NCI-H1092 treated with DMSO at 0.1 percent for 48 hours (cell line): ENCODE measurements around the gene BIRC2.

ENCODE experiments used
- DNase-seq: peaks from one replicate; lab custom pipeline; 2025; lab: John Stamatoyannopoulos, UW

BIRC2 gene

DNA sequence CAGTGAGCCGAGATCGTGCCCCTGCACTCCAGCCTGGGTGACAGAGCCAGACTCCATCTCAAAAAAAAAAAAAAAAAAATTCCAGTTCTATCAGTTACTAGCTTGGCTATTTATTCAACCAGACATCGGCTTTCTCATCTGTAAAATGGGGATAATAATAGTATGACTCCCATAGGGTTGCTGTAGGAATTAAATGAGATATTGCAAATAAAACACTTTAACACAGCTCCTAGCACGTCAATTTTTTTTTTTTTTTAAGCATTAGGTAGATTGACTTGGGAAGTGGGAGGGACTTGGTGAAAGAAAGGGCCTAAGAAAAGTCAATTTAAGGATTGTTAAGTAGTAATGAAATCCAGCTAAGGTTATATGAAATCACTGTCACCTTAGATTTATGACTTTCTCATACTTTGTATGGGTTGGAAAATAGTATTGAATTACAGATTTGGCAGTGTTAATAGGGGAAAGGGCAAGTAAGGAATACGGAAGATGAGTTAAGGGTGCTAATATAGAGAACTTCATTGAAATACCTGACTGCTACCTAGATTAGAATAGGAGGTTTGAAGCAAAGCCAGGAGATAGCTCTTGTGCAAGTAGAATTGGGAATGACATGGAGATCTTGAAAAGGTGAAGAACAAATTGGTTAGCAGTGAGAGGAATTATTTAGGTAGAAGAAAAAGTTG, 28.8 kb downstream of the BIRC2 start:
- no peak for DNase-seq

DNA sequence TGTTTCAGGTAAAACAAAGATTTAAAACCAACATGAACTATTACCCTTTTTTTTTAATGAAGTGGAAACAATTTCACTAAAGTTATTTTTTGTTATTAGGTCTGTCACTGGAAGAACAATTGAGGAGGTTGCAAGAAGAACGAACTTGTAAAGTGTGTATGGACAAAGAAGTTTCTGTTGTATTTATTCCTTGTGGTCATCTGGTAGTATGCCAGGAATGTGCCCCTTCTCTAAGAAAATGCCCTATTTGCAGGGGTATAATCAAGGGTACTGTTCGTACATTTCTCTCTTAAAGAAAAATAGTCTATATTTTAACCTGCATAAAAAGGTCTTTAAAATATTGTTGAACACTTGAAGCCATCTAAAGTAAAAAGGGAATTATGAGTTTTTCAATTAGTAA, 30.9 kb downstream of the BIRC2 start:
- no peak for DNase-seq

DNA sequence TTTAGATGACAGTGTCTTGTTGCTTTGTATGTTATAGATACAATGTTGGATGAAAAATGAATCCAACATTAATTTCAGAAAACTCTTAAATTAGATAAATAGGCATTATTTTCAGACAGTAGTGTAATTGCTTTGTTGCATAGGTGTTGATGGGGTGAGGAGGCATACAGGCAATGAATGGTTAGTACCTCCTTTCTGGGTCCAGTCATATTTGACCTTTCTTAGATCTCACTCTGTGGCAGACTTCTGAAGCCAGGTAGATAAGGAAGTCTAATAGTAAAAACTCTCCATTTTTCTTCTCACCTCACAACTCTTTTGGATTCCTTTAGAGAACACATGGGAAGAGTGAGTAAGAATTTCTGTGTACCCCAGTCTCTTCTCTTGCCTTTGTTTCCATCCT, 31.8 kb downstream of the BIRC2 start:
- no peak for DNase-seq

DNA sequence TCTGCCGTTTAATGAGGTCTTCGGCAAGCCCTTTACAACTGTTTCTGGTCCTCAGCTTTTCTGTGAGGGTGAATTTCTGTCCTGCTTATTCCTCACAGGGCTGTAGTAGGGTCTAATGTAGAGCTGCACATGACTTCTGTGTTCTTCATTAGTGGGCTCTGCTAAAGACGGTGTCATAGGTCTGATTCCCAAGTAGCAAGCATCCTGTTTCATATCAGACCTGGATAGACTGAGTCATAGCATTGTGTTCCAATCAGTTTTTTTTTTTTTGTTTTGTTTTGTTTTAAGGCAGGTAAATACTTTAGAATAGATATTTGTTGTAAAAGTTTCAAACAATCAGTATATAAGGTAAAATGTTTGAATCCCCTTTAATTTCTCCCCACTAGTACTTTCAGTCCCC, 35.4 kb downstream of the BIRC2 start:
- DNase-seq: no peak

DNA sequence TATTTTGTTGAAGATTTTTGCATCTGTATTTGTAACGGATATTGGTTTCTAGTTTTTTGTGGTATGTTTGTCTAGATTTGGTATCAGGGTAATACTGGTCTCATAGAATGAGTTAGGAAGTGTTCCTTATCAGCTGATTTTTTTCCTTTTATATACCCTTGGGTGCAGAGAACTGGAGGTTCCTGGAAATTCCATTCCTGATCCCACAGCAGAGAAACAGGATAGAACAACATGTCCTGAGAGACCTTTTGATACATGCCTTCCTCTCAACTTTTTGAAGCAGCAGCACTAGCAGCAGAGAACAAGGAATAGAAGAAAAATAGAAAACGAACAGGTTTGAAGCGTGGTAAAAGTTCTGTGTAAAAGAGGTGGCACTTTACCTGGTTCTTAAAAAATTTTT, 36.8 kb downstream of the BIRC2 start:
- DNase-seq: no peak

DNA sequence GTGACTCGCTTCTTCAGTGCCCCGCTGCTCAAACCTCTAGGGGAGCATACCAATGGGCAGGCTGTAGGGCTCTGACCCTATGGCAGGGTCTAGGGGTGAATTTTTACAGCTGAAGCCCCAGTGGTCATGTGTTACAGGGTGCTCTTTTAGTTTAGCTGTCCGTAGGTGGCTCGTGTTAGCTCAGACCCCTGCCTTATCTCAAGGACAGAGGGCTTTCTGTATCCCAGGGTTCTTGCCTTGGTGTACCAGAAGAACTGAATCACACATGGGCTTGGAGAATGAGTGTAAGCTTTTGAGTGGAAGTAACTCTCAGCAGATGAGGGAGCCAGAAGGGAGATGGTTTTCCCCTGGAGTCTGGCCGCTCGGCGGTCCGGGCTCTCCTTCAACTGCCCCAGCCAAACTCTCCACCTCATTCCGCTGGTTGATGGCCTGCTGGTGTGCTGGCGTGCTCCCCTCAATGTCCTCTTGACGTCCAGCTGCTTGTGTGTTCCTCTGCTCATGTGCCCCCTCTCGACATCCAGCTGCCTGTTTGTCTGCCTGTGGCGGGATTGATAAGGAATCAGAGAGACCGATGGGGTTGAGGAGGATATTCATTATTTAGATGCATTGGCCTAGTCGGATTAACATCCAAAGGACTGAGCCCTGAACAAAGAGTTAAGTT, 37.5 kb downstream of the BIRC2 start:
- DNase-seq: no peak

DNA sequence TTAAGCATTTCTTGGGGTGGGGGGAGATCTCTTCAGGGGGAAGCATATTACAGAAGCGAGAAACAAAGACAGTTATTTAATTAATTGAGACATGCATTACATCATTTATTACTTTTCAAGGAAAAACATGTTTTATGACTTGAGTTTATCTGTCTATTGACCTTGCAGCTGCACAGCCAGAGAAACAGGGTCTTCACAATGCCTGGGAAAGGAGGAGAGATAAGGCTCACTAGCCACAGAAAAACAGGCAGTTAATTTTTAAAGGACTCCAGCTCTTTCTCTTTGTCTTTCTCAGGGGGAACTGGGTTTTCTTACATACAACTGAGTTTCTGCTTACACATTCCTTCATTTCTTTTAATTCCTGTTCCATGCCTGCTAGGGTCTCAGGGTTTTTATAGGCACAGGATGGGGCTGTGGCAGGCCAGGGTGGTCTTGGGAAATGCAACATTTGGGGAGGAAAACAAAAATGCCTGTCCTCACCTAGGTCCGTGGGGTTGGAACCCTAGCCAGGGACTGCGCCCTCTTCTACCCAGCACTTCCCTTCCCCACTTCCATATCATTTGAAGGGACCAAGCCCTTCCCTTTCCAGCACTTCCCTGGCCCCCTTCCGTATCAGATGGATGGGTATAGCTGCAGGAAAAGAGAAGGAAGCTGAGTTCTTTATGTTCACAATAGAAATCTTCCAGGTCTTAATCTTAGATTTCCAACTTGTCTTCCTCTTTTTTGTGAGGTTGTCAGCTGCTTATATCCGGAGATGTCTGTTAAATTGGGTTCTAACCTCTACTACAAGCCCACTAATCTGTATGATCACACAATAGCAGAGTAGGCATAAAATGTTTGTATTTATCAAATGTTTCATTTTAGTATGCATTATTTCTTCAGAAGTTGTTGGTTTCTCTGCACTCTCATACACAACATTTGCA, 38.3 kb downstream of the BIRC2 start:
- no peak for DNase-seq

DNA sequence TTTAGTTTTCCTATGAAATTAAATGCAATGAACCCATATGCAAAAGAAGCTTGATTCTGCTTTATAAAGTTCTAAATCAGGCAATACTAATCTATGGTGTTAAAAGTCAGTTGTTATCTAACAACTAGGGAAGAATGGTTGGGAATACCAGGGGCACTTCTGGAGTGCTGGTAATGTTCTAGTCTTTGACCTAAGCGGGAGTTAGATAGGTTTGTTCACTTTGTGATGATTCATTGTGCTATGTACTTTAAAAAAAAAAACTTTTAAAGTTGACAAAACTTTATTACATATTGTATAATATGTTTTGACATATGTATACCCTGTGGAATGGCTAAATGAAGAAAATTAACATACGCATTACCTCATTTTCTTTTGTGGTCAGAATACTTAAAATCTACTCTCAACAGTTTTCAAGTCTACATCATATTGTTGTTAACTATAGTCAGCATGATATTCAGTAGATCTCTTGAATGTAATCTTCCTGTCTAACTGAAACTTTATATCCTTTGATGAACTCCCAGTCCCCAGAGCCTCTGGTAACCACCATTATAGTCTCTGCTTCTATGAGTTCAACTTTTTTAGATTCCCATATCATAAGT, 39.2 kb downstream of the BIRC2 start:
- DNase-seq: no peak

DNA sequence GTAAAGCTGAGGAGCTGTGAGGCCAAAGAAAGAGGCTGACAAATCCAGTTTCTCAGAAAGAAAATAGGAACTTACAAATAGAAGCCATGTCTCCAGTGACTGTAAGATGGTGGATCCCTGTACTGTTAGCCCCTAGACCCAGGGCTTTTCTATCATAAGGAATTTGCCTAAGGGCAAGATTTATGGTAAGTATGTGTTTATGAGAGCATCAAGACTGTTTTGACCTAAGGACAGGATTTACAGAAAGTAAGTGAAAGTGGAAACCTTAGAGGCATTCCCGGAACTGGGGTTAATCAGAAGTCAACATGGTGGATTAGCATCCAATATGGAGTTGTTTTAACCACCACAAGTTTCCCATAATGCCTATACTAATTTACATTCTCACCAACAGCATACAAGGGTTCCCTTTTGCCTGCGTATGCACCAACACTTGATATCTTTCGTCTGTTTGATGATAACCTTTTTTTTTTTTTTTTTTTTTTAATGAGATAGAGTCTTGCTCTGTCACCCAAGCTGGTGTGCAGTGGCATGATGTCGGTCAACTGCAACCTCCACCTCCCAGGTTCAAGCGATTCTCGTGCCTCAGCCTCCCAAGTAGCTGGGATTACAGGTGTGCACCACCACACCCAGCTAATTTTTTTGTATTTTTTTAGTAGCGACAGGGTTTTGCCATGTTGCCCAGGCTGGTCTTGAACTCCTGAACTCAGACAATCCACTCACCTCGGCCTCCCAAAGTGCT, 40.2 kb downstream of the BIRC2 start:
- no peak for DNase-seq

DNA sequence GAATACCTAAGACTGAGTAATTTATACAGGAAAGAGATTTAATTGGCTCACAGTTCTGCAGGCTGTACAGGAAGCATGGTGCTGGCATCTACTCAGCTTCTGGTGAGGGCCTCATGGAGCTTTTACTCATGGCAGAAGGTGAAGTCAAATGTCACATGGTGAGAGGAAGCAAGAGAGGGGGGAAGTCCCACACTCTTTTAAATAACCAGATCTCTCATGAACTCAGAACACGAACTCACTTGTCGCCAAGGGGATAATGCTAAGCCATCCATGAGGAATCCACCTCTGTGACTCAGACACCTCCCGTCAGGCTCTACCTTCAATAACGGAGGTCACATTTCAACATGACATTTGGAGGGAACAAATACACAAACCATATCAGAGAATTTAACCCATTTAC, 42.2 kb downstream of the BIRC2 start:
- no peak for DNase-seq

DNA sequence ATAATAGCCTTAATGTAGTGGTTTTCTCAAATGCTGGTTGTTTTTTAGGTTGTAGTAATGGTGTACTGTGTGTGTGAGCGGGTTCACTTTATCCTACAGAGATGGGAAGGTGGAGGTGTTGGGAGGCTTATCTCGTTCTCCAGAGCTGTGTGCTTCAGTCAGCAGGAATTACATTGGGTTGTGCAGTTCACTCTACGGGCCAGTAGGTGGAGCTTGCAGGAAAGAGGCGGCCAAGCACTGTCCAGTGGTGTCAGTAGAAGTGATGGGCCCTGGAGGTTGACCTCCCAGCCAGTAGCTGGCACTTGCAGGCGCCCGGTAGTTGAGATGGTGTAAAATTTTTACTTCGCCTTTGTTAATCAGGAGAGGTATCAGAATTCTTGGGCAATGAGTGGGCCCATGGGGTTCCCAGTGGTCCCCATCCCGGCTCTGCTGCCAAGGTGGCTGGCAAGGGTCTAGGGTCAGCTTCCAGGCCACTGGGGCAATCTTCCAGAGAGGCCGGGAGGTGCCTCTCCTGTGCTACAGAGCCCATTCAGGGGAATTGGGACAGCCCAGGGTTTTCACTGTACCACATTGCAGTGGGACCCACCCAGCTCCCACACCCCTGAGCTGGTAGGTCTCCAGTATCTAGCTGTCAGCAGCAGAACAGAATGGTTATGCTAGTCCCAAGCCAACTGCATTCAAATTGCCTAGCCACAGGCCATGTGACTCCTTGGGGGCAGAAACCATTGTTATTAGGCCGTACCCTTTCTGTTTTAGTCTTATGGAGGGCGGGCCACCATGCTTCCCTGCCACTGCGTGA, 43.9 kb downstream of the BIRC2 start:
- DNase-seq: peak; percentile 69

DNA sequence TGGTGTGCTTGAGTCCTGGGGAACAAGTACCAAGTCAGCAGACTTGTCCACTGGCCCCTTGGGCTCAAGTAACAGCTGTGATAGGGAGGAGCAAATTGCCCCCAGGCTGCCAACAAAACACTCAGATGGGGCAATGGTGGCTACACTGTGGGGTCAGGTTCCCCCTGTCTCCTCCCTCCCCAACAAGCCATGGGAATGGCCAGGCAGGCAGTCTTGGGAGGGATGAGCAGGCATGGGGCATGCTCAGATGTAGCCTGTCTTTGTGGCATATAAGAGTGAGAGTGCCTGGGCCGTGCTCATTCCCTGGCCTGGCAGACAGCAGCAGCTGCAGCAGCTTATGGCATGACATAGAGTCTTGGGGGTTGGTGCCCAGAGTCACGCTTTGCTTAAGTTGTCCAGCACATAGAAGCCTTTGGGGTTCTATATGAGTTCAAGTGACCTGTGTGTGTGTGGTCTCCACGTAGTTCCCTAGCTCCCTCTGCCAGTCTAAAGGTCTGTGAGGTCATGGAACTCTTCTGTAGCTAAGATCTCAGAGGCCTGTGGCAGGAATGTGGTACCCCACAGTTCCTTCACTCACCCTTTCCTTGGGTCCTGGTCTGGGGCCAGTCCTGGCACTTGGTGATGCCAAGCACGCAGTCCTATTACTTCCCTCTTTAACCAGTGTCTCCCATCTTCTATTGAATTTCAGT, 44.7 kb downstream of the BIRC2 start:
- no peak for DNase-seq

DNA sequence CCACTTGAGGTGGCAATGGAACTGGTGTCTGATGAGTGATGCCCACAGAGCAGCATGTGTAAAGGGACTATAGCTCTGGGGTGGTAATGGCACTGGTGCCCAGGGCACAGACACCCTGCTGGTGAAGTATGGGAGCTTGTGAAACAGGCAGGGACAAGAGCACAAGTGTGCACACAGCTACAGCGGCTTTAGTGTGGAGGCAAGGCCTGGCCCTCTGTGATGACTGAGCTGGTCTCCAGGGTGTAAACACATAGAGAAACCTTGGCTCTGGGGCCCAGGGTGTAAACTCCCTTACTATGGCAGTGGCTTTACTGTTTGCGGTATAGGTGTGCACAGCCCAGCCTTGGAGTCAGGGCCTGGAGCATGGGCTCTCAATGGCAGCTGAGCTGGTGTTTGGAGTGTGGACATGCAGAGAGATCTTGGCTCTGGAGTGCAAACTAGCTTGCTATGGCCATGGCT, 46.3 kb downstream of the BIRC2 start:
- DNase-seq: no peak

DNA sequence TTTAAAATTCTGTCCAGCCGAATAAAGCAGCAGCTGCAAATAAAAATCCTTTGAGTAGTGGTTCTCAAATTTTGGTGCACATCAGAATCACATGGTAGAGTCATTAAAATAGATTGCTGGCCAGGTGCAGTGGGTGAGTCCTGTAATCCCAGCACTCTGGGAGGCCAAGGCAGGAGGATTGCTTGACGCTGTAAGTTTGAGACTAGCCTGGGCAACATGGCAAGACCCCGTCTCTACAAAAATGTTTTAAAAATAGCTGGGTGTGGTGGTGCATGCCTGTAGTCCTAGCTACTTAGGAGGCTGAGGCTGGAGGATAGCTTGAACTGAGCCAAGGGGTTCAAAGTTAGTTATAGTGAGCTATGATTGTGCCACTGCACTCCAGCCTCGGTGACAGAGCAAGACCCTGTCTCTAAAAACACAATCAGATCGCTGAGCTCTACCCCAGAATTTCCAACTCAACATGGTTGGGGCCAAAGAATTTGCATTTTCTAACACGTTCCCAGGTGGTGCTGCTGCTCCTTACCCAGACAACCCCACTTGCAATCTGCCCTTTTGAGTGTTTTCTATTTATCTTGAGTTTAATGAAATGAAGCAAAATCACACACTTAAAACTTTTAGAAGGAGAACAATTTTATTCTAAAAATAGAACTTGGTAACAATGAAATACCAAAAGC, 48.8 kb downstream of the BIRC2 start:
- no peak for DNase-seq

DNA sequence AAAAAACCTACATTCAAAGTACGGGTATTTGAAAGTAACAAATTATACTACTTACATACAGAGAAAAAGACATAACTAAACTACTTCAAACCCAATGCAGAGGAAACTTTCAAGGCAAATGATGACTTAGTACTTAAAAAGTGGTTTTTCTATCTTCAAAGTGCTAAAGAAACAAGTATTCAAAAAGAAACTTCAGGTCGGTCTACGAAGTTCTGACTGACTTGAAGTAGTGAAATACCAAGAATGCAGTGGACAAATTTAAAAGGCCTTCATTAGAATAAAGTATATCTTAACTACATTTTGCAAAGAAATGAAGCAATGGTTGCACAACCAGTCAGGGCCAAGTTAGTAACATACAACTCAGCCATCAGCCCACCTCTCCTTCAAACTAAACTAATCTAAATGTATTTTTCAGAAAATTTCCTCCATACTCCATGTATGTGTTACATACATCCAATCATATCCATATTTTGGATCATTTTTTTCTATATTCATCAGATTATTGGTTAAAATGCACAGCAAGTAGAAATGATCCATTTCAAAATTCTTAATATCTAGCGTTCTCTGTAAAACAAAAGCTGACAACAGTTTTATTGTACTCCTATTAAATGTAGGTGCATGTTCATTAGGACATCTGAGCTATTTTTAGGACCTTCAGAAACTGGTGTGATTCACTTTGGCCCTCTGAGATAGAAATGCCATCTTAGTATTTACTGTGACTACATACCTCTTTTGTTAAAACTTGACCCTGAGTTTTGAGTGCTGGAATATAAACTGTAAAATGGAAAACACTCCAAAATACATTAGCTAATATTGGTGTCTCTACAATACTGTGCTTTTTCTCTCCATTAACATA, 49.9 kb downstream of the BIRC2 start:
- DNase-seq: no peak

DNA sequence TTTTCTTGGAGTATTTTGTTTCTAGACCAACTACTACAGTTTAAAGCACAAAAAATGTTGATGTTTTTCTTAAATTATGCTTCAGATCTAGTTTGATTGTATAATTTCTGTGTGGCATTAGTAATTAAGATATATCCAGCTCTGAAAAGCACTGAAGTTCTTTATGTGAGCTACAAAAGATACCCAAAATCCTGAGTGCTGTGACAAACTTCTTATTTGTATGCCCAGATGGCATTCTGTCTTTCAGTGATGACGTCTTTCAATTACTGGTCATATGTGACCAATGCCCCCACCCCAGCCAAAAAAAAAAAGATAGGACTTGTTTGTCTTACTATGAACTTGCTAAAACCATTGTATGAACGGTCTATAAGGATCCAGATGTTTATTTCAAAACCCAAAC, 51.3 kb downstream of the BIRC2 start:
- no peak for DNase-seq

DNA sequence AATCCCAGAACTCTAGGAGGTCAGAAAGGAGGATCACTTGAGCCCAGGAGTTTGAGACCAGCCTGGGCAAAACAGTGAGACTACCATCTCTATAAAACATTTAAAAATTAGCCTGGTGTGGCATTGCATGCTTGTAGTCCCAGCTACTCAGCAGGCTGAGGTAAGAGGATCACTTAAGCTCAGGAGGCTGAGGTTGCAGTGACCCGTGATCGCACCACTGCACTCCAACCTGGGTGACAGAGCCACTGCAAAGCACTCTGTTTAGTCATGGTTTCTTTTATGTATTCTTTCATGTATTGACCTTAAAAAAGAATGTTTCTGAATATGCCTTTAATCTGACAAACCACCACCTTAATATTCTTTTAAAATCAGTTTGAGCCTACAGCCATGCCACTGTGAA, 52.2 kb downstream of the BIRC2 start:
- DNase-seq: no peak

DNA sequence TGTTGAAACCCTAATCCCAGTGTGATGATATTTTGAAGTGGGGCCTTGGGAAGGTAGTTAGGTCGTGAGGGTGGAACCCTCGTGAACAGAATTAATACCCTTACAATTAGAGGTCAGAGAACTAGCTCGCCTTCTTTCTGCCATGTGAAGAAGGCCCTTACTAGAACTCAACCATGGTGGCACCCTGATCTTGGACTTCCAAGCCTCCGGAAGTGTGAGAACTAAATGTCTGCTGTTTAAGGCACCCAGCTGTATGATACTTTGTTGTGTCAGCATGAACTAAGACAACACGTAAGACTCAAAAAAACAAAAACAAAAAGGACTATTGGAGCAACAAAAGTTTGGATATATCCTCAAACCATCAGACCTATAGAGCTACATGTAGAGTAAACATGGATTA, 53.6 kb downstream of the BIRC2 start:
- no peak for DNase-seq

DNA sequence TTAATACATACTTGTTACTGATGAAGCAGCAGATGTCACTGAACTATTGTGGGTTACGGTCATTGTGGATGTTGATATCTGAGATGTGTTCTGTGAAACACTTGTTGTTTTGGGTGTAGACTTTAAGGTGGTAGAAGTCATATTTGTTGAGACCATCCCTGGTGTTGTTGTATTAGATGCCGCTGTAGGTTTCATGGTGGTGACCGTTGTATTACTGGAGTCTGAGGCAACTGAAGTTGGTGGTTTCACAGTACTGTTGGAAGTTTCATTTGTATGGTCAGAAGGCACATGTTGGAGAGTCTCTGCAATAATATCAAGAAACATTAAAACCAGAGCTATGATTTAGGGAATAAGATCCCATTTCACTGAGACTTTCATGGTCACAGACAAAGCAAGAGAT, 54.9 kb downstream of the BIRC2 start:
- DNase-seq: no peak
